Neural crest cell (in vitro differentiated cells): ENCODE results near the gene PIP4K2A. TPM values are rescaled to one million over a fixed set of nuclear protein-coding genes. Genes with fewer than 3 reads are reported as not detected.

Source experiments
- DNase-seq: peaks from one replicate; pipeline ENCODE4 v3.0.0; 2021; ENCODE audit warnings: low read depth, mixed read lengths, low spot score
- H3K27ac Mint-ChIP-seq: one replicate; pipeline ENCODE4 v1.8.0; 2021; ENCODE audit warnings: mild to moderate bottlenecking, mixed read lengths; ENCODE audit not compliant: unreplicated experiment
- H3K27me3 Mint-ChIP-seq: 2 replicates; pipeline ENCODE4 v1.8.0; 2021; ENCODE audit warnings: low read depth, mild to moderate bottlenecking, mixed read lengths
- H3K36me3 Mint-ChIP-seq: 2 replicates; pipeline ENCODE4 v1.8.0; 2021; ENCODE audit warnings: low read depth, mild to moderate bottlenecking, mixed read lengths
- H3K4me1 Mint-ChIP-seq: 2 replicates; pipeline ENCODE4 v1.8.0; 2021; ENCODE audit warnings: mixed read lengths
- H3K4me3 Mint-ChIP-seq: one replicate; pipeline ENCODE4 v1.8.0; 2021; ENCODE audit warnings: mild to moderate bottlenecking, mixed read lengths
- H3K9me3 Mint-ChIP-seq: 2 replicates; pipeline ENCODE4 v1.8.0; 2021; ENCODE audit warnings: mixed read lengths
- total RNA-seq: library from RNA; stranded (reverse); gene quantifications from 2 replicates; pipeline ENCODE4 v1.2.1, GENCODE V29; 2021
- TF ChIP-seq, protein P1 (sequence below): fragments of 200-600 bp; sonication (generic); conservative IDR thresholded peaks from 2 replicates; pipeline ENCODE4 v1.5.0; 2021; ENCODE audit warnings: antibody characterized with exemption, mild to moderate bottlenecking

Gene PIP4K2A
- total RNA-seq, 1 donor from 2014 or later, result 28.7 TPM

DNA sequence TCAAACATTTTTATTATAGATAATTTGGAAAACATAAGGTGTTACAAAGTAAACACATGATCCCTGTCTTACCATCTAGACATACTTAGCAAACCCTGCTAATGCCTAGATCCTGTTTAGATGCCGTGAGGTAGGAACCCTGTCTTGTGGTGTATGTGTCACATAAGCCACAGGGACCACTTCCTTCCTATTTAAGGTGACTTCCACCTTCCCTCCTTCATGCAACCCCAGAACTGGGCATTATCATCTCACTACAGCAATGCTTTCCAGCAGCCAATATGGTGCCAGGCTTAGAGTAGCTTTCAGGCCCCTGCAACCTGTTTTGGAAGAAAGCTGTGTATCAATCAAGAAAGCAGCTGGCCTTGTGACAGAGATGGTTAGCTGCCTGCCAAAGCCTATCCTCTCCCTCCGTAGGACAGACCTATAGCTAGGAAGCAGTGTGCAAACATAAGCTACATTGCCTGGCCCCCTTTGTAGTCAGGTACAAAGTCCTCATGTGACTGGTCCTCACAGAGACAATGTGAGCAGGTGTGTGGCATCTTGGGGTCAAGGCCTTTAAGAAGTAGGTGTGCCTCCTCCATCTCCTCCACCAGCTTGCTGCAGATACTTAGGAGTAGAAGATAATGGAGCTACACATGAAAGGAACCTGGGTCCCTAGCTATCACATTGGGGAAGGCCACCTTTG lies 222.3 kb downstream of the PIP4K2A start:
- no peaks in the 10 kb centered on the region for H3K9me3 Mint-ChIP-seq
- H3K36me3 Mint-ChIP-seq, result no peaks in the 10 kb centered on the region
- no peaks in the 10 kb centered on the region for H3K4me1 Mint-ChIP-seq
- DNase-seq, result no peak
- H3K4me3 Mint-ChIP-seq, result no peak overlapping the region
- TF ChIP-seq, protein P1, sequence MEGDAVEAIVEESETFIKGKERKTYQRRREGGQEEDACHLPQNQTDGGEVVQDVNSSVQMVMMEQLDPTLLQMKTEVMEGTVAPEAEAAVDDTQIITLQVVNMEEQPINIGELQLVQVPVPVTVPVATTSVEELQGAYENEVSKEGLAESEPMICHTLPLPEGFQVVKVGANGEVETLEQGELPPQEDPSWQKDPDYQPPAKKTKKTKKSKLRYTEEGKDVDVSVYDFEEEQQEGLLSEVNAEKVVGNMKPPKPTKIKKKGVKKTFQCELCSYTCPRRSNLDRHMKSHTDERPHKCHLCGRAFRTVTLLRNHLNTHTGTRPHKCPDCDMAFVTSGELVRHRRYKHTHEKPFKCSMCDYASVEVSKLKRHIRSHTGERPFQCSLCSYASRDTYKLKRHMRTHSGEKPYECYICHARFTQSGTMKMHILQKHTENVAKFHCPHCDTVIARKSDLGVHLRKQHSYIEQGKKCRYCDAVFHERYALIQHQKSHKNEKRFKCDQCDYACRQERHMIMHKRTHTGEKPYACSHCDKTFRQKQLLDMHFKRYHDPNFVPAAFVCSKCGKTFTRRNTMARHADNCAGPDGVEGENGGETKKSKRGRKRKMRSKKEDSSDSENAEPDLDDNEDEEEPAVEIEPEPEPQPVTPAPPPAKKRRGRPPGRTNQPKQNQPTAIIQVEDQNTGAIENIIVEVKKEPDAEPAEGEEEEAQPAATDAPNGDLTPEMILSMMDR, result no peak
- peaks cover 4% of the 10 kb centered on the region for H3K27me3 Mint-ChIP-seq
- H3K27ac Mint-ChIP-seq, result no peak overlapping the region

DNA sequence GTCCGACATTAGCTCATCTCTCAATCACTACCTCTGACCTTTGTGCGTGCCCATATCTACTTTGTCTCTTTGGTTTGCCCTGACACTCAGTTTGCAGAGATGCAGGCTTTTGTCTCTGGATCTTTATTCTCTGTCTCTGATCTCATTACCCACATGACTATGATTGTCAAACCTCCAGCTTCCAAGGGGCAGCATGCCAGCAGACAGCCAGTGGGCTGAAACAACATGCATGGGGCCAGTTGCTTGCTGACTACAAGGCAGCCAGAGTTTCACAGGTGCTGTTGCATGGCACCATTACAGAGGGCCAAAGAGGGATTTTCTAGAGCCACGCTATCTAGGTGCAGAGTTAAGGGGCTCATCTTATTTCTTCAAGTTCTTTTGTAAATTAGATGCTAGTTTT lies 222.9 kb downstream of the PIP4K2A start:
- Mint-ChIP-seq H3K9me3 (no peaks in the 10 kb centered on the region), H3K36me3 (no peaks in the 10 kb centered on the region), H3K4me1 (no peaks in the 10 kb centered on the region), H3K4me3 (no peak overlapping the region), H3K27me3 (peaks cover 5% of the 10 kb centered on the region), H3K27ac (no peak overlapping the region)
- no peak for DNase-seq
- TF ChIP-seq, protein P1, result no peak

DNA sequence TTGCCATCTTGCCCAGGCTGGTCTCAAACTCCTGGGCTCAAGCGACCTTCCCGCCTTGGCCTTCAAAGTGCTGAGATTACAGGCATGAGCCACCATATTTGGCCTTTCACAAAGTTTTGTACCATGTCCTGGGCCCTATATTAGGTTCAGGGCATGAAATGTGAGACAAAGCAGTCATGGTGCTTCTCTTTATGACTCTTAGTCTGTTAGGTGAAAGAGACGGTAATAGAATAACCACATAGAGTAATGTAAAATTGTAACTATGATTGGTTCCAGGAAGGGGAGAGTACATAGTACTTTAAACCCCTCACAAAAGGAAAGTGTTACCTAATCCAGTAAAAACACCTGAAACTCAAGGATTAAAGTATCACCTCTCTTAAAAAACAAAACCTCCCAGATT lies 224.4 kb downstream of the PIP4K2A start:
- DNase-seq, result no peak
- Mint-ChIP-seq H3K36me3 (no peaks in the 10 kb centered on the region), H3K4me1 (no peaks in the 10 kb centered on the region), H3K9me3 (no peaks in the 10 kb centered on the region), H3K27me3 (peaks cover 5% of the 10 kb centered on the region), H3K4me3 (no peak overlapping the region), H3K27ac (no peak overlapping the region)
- TF ChIP-seq, protein P1, result no peak

DNA sequence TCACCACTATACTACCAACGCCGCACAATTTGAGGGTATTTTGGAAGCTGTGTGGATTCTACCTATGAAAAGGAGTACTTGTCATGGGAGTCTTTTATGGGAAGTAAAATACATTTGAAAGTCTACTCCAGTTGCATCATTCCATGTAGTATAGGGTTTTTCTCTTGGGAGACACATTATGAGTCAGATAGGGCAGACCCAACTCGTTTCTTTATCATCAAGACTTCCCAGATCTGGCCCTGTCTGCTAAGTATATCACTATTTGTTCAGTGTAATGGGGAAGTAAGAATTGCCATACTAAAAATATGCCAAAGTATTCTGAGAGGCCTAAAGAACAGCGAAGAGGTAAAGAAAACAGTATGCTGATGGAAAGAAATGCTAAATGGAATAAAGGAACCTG lies 224.9 kb downstream of the PIP4K2A start:
- Mint-ChIP-seq H3K27me3 (peaks cover 5% of the 10 kb centered on the region), H3K4me3 (no peak overlapping the region), H3K36me3 (no peaks in the 10 kb centered on the region), H3K27ac (no peak overlapping the region), H3K9me3 (no peaks in the 10 kb centered on the region), H3K4me1 (no peaks in the 10 kb centered on the region)
- TF ChIP-seq, protein P1, result no peak
- DNase-seq, result no peak

DNA sequence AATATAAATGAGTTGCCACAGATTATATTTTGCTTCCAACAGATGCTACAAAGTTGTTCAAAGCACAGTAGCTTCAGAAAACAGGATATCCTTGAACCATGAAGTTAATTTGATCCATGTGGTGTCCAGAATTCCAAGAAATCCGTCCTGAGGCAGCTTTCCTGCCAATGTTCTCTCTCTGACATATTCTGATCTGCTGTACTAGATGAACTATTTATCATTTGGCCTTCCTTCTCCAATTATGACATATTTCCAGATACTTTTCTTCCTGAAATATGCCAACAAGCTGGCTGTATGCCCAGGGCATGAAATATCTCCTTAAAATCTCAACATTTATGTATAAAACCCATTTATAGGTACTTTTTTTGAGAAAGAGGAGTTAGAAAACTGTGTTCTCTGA lies 227.9 kb downstream of the PIP4K2A start:
- Mint-ChIP-seq H3K27me3 (peaks cover 18% of the 10 kb centered on the region), H3K36me3 (no peaks in the 10 kb centered on the region), H3K4me1 (no peaks in the 10 kb centered on the region), H3K9me3 (no peaks in the 10 kb centered on the region), H3K4me3 (no peak overlapping the region), H3K27ac (no peak overlapping the region)
- TF ChIP-seq, protein P1, result no peak
- no peak for DNase-seq

Other genes starting within 250 kb of the PIP4K2A start
- 1.5 and 2.8 TPM in 2 replicates for gene ARMC3, start 213.5 kb upstream of the PIP4K2A start, total RNA-seq